Measurements from ENCODE around the gene RAD51B. TPM values are rescaled to one million over a fixed set of nuclear protein-coding genes. Genes with fewer than 3 reads are reported as not detected.
"Not testable (repeated sequence)": the region's sequence is repeated elsewhere in the genome, so short reads cannot be mapped to it uniquely, and the experiment has no call there.

The RAD51B gene
- total RNA-seq, 2 donors from 2014 or later, result 22.8 to 33.8 TPM

- H3K4me1 ChIP-seq (ENCODE audit: control insufficient read depth, insufficient read depth, low read length), result peaks cover 5% of the 10 kb centered on the region
- Mint-ChIP-seq H3K9me3 (no peaks in the 10 kb centered on the region), H3K27me3 (ENCODE audit: insufficient read depth) (no peaks in the 10 kb centered on the region), H3K4me1 (peaks cover 23% of the 10 kb centered on the region), H3K27ac (no peak overlapping the region), H3K4me3 (no peak overlapping the region), H3K36me3 (ENCODE audit: low read depth) (no peaks in the 10 kb centered on the region)
- H3K9me3 ChIP-seq (ENCODE audit: control insufficient read depth, low read length), result no peaks in the 10 kb centered on the region
- WGBS, 2 experiments (ENCODE audit: insufficient coverage in 1 of 2, insufficient read length in 1 of 2), result 89 to 90% methylated on average over 11 to 14 of the region's 14 CpGs
- no peak overlapping the region for H3K27ac ChIP-seq (ENCODE audit: low read depth, low read length)
- no peak overlapping the region for H3K9ac ChIP-seq (ENCODE audit: extremely low read depth, low read length, poor library complexity, severe bottlenecking)
- peak; percentile 23 for TF ChIP-seq CTCF (conservative IDR thresholded peaks at IDR 0.05)
- DNase-seq, result no peak
- no peaks in the 10 kb centered on the region for H3K36me3 ChIP-seq (ENCODE audit: control insufficient read depth, insufficient read depth, low read length)
- H3K4me3 ChIP-seq (ENCODE audit: low read length), result no peak overlapping the region
- H3K27me3 ChIP-seq (ENCODE audit: control insufficient read depth, insufficient read depth, low read length, poor library complexity, severe bottlenecking), result no peaks in the 10 kb centered on the region
Observed at GRCh38 chr14:68661226-68662225, 841.9 kb downstream of the RAD51B start.

- Histone ChIP-seq H3K4me3 (ENCODE audit: low read length) (no peak overlapping the region), H3K27me3 (ENCODE audit: control insufficient read depth, insufficient read depth, low read length, poor library complexity, severe bottlenecking) (no peaks in the 10 kb centered on the region), H3K9me3 (ENCODE audit: control insufficient read depth, low read length) (no peaks in the 10 kb centered on the region), H3K4me1 (ENCODE audit: control insufficient read depth, insufficient read depth, low read length) (peaks cover 5% of the 10 kb centered on the region), H3K9ac (ENCODE audit: extremely low read depth, low read length, poor library complexity, severe bottlenecking) (no peak overlapping the region), H3K36me3 (ENCODE audit: control insufficient read depth, insufficient read depth, low read length) (no peaks in the 10 kb centered on the region), H3K27ac (ENCODE audit: low read depth, low read length) (no peak overlapping the region)
- H3K4me1 Mint-ChIP-seq, result peaks cover 23% of the 10 kb centered on the region
- no peak overlapping the region for H3K4me3 Mint-ChIP-seq
- 92 to 95% methylated on average over 3 of the region's 3 CpGs for WGBS, 2 experiments (ENCODE audit: insufficient coverage in 1 of 2, insufficient read length in 1 of 2)
- no peak for TF ChIP-seq CTCF (conservative IDR thresholded peaks at IDR 0.05)
- H3K36me3 Mint-ChIP-seq (ENCODE audit: low read depth), result no peaks in the 10 kb centered on the region
- no peak for DNase-seq
- no peak overlapping the region for H3K27ac Mint-ChIP-seq
- H3K9me3 Mint-ChIP-seq, result no peaks in the 10 kb centered on the region
- no peaks in the 10 kb centered on the region for H3K27me3 Mint-ChIP-seq (ENCODE audit: insufficient read depth)
Observed at GRCh38 chr14:68662392-68662791, 842.8 kb downstream of the RAD51B start.

- H3K4me1 ChIP-seq (ENCODE audit: control insufficient read depth, insufficient read depth, low read length); H3K36me3 Mint-ChIP-seq (ENCODE audit: low read depth); DNase-seq; H3K27ac Mint-ChIP-seq; H3K9me3 Mint-ChIP-seq; H3K27me3 ChIP-seq (ENCODE audit: control insufficient read depth, insufficient read depth, low read length, poor library complexity, severe bottlenecking); H3K9ac ChIP-seq (ENCODE audit: extremely low read depth, low read length, poor library complexity, severe bottlenecking); H3K27ac ChIP-seq (ENCODE audit: low read depth, low read length); H3K4me3 Mint-ChIP-seq; H3K9me3 ChIP-seq (ENCODE audit: control insufficient read depth, low read length); H3K36me3 ChIP-seq (ENCODE audit: control insufficient read depth, insufficient read depth, low read length); H3K27me3 Mint-ChIP-seq (ENCODE audit: insufficient read depth); H3K4me3 ChIP-seq (ENCODE audit: low read length): not testable (repeated sequence)
- H3K4me1 Mint-ChIP-seq, result peaks cover 23% of the 10 kb centered on the region
- WGBS, 2 experiments (ENCODE audit: insufficient coverage in 1 of 2, insufficient read length in 1 of 2), result 89 to 91% methylated on average over 4 to 6 of the region's 6 CpGs
Observed at GRCh38 chr14:68662826-68663225, 843.2 kb downstream of the RAD51B start.

All from endodermal cell (in vitro differentiated cells).